Choroid plexus epithelial cell (primary cell): Measurements from ENCODE around the gene CCR3.

Source experiments
- DNase-seq: peaks from one replicate; pipeline ENCODE4 v3.0.0-alpha.2; 2010; ENCODE audit warnings: low read depth
- H3K4me3 ChIP-seq: 2 replicates; pipeline ENCODE4 v1.5.1; 2011; ENCODE audit warnings: low read depth, mild to moderate bottlenecking, control low read depth, low read length, moderate library complexity
- TF ChIP-seq, protein P1 (sequence below): conservative IDR thresholded peaks from 2 replicates; pipeline ENCODE4 v1.5.1; 2011; ENCODE audit warnings: low read depth, mild to moderate bottlenecking, control low read depth, inconsistent platforms, low read length, moderate library complexity

The CCR3 gene

DNA sequence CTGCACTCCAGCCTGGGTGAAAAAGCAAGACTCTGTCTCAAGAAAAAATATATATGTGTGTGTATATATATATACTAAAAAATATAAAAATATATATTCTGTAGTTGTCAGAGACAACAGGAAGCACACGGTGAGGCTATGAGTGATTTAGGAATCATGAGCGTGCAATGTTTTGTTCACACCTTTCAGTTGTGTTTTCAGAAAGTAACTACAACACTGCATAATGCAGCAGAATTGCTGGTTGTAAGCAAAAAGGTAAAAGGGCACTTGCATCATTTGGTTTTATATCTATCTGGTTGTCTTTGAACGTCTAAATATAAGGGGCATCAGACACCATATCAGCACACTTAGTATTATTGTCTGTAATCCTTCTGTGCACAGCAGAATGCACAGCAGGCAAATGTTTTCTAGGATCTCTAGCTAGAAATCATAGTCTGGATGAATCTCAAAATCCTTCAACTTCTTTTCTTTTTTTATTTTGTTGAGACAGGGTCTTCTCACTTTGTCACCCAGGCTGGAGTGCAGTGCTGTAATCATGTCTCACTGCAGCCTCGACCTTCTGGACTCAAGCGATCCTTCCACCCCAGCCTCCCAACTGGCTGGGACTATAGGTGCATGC, 44.8 kb downstream of the CCR3 start:
- TF ChIP-seq, protein P1, sequence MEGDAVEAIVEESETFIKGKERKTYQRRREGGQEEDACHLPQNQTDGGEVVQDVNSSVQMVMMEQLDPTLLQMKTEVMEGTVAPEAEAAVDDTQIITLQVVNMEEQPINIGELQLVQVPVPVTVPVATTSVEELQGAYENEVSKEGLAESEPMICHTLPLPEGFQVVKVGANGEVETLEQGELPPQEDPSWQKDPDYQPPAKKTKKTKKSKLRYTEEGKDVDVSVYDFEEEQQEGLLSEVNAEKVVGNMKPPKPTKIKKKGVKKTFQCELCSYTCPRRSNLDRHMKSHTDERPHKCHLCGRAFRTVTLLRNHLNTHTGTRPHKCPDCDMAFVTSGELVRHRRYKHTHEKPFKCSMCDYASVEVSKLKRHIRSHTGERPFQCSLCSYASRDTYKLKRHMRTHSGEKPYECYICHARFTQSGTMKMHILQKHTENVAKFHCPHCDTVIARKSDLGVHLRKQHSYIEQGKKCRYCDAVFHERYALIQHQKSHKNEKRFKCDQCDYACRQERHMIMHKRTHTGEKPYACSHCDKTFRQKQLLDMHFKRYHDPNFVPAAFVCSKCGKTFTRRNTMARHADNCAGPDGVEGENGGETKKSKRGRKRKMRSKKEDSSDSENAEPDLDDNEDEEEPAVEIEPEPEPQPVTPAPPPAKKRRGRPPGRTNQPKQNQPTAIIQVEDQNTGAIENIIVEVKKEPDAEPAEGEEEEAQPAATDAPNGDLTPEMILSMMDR = no peak
- H3K4me3 ChIP-seq = no peak overlapping the region
- DNase-seq = no peak

DNA sequence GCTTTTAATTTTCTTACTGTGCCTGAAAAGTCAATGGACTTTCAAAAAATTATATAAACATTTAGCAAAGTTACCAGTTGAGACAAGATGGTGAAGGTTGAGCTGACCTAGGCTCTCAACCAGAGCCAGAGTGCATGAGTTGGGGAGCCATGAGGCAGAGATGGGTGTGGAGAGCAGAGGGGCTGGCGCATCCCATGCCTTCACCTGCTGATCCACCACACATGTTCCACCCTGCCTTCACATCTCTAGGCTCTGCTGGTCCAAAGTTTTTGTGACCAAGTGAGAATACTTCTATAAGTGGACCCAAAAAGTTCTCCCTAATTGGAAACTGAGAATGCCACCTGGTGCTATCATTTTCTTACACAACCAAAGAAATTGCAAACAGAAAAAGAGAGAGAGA, 47.3 kb downstream of the CCR3 start:
- TF ChIP-seq, protein P1 = no peak
- H3K4me3 ChIP-seq = no peak overlapping the region
- DNase-seq = no peak

DNA sequence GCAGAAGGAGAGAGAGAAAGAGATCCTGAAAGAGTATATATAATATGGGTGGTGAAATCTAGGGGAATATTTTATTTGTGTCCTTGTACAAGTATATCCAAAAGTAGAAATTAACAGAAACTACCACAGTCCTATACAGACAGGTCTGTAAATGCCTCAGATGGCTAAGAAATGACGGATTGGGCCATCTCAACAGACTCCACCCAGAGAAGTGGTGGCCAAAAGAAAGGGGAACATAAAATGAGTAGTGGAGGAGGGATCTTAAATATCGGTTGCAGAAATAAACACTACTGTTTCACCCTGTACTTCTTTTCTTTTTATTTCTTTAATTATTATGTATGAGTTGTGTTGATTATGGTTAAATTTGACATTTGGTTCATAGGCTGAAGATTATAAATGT, 47.7 kb downstream of the CCR3 start:
- DNase-seq = no peak
- TF ChIP-seq, protein P1 = no peak
- no peak overlapping the region for H3K4me3 ChIP-seq

DNA sequence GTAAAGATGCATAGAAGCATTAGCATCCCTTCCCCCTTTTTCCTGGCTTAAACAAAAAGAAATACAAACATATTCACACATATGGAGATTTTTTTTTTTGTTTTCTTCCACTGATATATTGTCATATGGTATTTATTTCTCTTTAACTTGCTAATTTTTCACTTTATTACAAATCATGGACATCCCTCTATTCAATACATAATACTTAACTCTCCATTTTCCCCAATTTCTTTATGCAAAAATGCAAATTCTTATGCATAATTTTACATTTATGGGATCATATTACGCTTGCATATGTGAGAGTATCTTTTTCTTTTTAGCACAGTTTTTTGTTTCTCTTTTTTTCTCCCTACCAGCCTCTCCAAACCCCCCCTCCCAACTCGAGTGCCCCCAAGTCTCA, 48.8 kb downstream of the CCR3 start:
- DNase-seq = no peak
- TF ChIP-seq, protein P1 = no peak
- H3K4me3 ChIP-seq = no peak overlapping the region

DNA sequence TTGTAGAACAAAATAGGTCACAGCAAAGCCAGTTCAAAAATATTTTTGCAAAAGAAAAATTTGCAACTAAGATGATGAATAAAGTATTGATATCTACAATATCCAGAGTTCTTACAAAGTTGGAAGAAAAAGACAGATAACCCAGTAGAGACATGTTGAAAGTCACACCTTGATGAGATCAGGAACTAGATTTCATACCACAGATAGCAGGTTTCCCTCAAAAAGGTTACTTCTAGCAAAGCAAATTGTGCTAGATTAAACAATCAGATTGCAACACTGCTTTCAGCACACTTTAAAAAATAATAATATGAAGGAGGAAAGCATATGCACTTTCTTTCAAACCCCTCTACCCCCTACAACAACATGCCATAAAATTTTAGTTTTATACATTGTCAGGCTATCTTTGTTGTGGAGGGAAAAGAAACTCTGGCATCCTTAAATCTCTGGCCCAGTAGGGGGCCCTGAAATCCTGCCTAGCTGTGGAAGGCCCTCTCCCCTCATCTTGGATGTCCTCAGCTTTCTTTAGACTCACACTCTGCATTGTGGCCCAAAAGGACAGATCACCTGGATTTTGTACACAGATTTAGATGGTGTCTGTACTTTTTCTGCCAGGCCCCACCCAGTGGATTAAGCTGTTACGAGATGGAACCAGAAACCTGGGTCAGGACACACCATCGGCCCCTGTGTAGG, 50.9 kb downstream of the CCR3 start:
- TF ChIP-seq, protein P1 = no peak
- DNase-seq = no peak
- H3K4me3 ChIP-seq = no peak overlapping the region

DNA sequence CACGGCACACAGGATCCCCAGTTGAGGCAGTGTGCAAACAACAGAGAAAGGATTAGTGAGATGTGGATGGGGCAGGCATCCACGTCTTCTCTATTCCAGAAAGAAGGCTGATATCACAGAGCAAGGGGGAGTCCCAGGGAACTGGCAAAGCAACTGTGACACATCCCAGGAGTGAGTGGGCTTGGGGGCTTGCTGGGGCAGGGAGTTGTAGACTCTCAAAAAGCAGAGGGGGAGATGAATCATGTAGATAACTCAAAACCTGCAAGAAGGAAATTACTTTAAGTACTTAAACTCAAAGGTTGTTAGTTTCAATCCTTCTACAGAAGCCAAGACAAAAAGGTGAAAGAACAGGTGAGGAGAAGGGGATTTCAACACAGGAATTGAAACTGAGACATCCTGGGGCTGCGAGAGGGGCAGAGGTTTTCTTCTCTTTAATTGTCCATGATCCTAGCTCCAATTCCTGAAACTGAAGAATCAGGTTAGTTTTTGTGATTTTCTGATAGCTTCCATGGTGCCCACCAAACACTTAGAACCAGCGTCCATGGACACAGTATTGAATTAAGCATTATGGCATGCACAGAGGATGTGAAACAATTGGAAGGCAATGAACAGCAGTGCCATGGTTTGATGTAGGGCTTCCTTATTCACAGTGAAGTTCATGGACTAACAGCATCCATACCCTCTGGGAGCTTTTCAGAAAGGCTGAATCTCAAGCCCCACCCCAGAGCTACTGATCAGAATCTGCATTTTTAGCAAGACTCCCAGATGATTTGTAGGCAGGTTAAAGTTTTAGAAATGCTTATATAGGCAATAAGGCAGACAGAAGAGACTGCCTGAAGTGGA, 52.0 kb downstream of the CCR3 start:
- no peak for DNase-seq
- TF ChIP-seq, protein P1 = no peak
- no peak overlapping the region for H3K4me3 ChIP-seq
